HepG2 (cell line): ENCODE data around the gene GTPBP6. TPM values are rescaled to one million over a fixed set of nuclear protein-coding genes. Genes with fewer than 3 reads are reported as not detected.

Experiments used
- BRF2 ChIP-seq: sonication (generic); formaldehyde crosslinking; IDR thresholded peaks from 2 replicates; pipeline ENCODE4 v1.8.1; 2022; ENCODE audit warnings: mild to moderate bottlenecking, missing genetic modification reagents
- EEA1 ChIP-seq: sonication (generic); formaldehyde crosslinking; IDR thresholded peaks from 2 replicates; pipeline ENCODE4 v1.5.1; 2020; ENCODE audit warnings: mild to moderate bottlenecking, missing genetic modification reagents, borderline replicate concordance
- ETV6 ChIP-seq: sonication (generic); formaldehyde crosslinking; conservative IDR thresholded peaks from 2 replicates; pipeline ENCODE4 v1.4.0; 2020; ENCODE audit warnings: missing genetic modification reagents
- KDM5B ChIP-seq: sonication (generic); formaldehyde crosslinking; IDR thresholded peaks from 2 replicates; pipeline ENCODE4 v1.4.0; 2020; ENCODE audit warnings: missing genetic modification reagents, mild to moderate bottlenecking, borderline replicate concordance
- SALL1 ChIP-seq: sonication (generic); formaldehyde crosslinking; IDR thresholded peaks from 2 replicates; pipeline ENCODE4 v1.8.0; 2022; ENCODE audit warnings: mild to moderate bottlenecking, missing genetic modification reagents
- SOX13 ChIP-seq, 3 experiments: fragments of 450-650 bp in 1 of 3; sonication (generic) in 1 of 3; formaldehyde crosslinking in 1 of 3; IDR thresholded peaks in 2 of 3; conservative IDR thresholded peaks in 1 of 3; 2 replicates each; pipeline versions ENCODE4 v1.5.0 to v1.6.1; 2016 to 2020; ENCODE audit warnings: antibody characterized with exemption in 1 of 3, mild to moderate bottlenecking in 1 of 3, missing compliant biosample characterization in 1 of 3, missing genetic modification reagents in 1 of 3, moderate library complexity in 1 of 3
- ZBTB33 ChIP-seq: sonication (generic); formaldehyde crosslinking; IDR thresholded peaks from 2 replicates; pipeline ENCODE4 v1.4.0; 2020; ENCODE audit warnings: missing genetic modification reagents
- ZBTB37 ChIP-seq: sonication (generic); formaldehyde crosslinking; IDR thresholded peaks from 2 replicates; pipeline ENCODE4 v1.4.0; 2020; ENCODE audit warnings: mild to moderate bottlenecking, missing genetic modification reagents
- ZMYM3 ChIP-seq: sonication (generic); formaldehyde crosslinking; IDR thresholded peaks from 2 replicates; pipeline ENCODE4 v1.5.1; 2020; ENCODE audit warnings: mild to moderate bottlenecking, missing genetic modification reagents
- ZNF234 ChIP-seq: sonication (generic); formaldehyde crosslinking; conservative IDR thresholded peaks from 2 replicates; pipeline ENCODE4 v1.5.1; 2020; ENCODE audit warnings: mild to moderate bottlenecking, missing genetic modification reagents
- ZNF260 ChIP-seq: sonication (generic); formaldehyde crosslinking; IDR thresholded peaks from 2 replicates; pipeline ENCODE4 v1.4.0; 2020; ENCODE audit warnings: missing genetic modification reagents, low read depth, mild to moderate bottlenecking, borderline replicate concordance
- ZNF367 ChIP-seq: sonication (generic); formaldehyde crosslinking; IDR thresholded peaks from 2 replicates; pipeline ENCODE4 v1.4.0; 2020; ENCODE audit warnings: missing genetic modification reagents, borderline replicate concordance
- ZNF615 ChIP-seq: sonication (generic); formaldehyde crosslinking; IDR thresholded peaks from 2 replicates; pipeline ENCODE4 v1.5.0; 2020; ENCODE audit warnings: mild to moderate bottlenecking, missing genetic modification reagents, borderline replicate concordance
- ZNF652 ChIP-seq: IDR thresholded peaks from 2 replicates; pipeline ENCODE4 v1.6.1; 2016; ENCODE audit warnings: low read depth, borderline replicate concordance
- ZXDC ChIP-seq: sonication (generic); formaldehyde crosslinking; IDR thresholded peaks from 2 replicates; pipeline ENCODE4 v1.5.0; 2020; ENCODE audit warnings: mild to moderate bottlenecking, missing genetic modification reagents
- polyA plus RNA-seq, 8 experiments: library from polyadenylated mRNA; depleted of rRNA in 3 of 8; stranded (reverse) in 7 of 8; unstranded in 1 of 8; fragments of >200 nt; fragmentation: Illumina TruSeq in 4 of 8; extraction: Trizol in 4 of 8; gene quantifications; 2 replicates each; pipeline versions ENCODE4 v1.2.1 to v1.2.3, GENCODE V29; 2011 to 2016; ENCODE audit warnings: low read depth in 4 of 8, missing spikeins in 1 of 8, mixed read lengths in 1 of 8; ENCODE audit not compliant: insufficient read depth in 1 of 8
- total RNA-seq, 5 experiments: library from RNA; depleted of rRNA; stranded (reverse); fragments of >200 nt; fragmentation: Illumina TruSeq; extraction: Trizol; gene quantifications; 2 replicates each; pipeline ENCODE4 v1.2.3, GENCODE V29; 2016; ENCODE audit warnings: low read depth in 1 of 5
- TF ChIP-seq, protein P1 (sequence below): sonication (generic); formaldehyde crosslinking; IDR thresholded peaks from 2 replicates; pipeline ENCODE4; 2020; ENCODE audit warnings: missing genetic modification reagents, mild to moderate bottlenecking, borderline replicate concordance
- TF ChIP-seq, protein P2 (sequence below): sonication (generic); formaldehyde crosslinking; IDR thresholded peaks from 2 replicates; pipeline ENCODE4 v1.4.0; 2020; ENCODE audit warnings: missing genetic modification reagents

GTPBP6 gene
- total and polyA plus RNA-seq, 2 of the 13 experiments (the other 11 are each of a cell fraction or from before 2014, with no cell fraction given): 20.2 to 39.6 TPM

DNA sequence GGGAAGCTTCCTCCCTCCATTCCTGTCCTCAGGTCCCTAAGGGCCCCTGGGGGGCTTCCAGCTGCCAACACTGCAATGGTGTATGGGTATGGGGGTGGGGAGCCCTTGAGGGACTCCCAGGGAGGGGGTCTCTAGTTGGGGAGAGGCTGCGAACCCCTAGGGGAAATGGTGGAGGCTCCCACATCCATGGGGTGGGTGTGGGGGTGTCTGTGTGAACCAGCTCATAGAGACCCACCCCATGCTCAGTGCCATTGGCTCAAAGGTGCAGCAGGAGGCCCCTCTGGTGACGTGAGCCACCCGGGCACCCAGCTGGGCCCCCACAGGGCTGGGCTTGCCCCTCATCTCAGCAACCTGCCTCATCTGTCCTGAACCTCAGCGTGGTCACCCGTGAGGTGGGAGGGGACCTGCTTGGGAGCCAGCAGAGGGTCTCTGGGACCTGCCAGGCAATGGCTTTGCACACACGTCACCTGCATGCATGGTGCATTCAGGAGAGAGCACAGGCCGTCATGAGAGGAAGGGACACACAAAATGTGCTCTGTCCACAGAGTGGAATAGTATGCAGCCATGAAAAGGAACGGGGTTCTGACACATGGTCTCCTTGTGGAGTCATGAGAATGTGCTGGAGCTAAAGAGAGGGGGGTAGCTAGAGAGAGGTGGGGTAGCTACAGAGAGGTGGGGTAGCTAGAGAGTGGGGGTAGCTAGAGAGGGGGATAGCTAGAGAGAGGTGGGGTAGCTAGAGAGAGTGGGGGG lies 60.1 kb downstream of the GTPBP6 start (continued):
- TF ChIP-seq ZNF367 (CRISPR knock-in tag) (no peak), ETV6 (CRISPR knock-in tag) (no peak), ZNF615 (CRISPR knock-in tag) (no peak), BRF2 (CRISPR knock-in tag) (no peak), ZBTB33 (CRISPR knock-in tag) (no peak), ZXDC (CRISPR knock-in tag) (no peak), ZNF652 (CRISPR knock-in tag) (no peak), SALL1 (no peak), ZNF260 (CRISPR knock-in tag) (peak; percentile 80; the same call in 1 of the 2 replicates), ZBTB37 (CRISPR knock-in tag) (no peak), ZMYM3 (CRISPR knock-in tag) (peak; percentile 89), ZNF234 (CRISPR knock-in tag) (no peak), EEA1 (CRISPR knock-in tag) (0 out of 2 replicates have a peak, but pooled peaks have one; percentile 11), KDM5B (no peak), SOX13 (IDR thresholded peaks at IDR 0.05) (no peak), SOX13 (CRISPR knock-in tag; conservative IDR thresholded peaks at IDR 0.05 in 1 of 2, IDR thresholded peaks at IDR 0.05 in 1 of 2) (no peak)
- TF ChIP-seq, protein P1, sequence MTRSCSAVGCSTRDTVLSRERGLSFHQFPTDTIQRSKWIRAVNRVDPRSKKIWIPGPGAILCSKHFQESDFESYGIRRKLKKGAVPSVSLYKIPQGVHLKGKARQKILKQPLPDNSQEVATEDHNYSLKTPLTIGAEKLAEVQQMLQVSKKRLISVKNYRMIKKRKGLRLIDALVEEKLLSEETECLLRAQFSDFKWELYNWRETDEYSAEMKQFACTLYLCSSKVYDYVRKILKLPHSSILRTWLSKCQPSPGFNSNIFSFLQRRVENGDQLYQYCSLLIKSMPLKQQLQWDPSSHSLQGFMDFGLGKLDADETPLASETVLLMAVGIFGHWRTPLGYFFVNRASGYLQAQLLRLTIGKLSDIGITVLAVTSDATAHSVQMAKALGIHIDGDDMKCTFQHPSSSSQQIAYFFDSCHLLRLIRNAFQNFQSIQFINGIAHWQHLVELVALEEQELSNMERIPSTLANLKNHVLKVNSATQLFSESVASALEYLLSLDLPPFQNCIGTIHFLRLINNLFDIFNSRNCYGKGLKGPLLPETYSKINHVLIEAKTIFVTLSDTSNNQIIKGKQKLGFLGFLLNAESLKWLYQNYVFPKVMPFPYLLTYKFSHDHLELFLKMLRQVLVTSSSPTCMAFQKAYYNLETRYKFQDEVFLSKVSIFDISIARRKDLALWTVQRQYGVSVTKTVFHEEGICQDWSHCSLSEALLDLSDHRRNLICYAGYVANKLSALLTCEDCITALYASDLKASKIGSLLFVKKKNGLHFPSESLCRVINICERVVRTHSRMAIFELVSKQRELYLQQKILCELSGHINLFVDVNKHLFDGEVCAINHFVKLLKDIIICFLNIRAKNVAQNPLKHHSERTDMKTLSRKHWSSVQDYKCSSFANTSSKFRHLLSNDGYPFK (CRISPR knock-in tag): peak; percentile 41; the same call in 1 of the 2 replicates
- TF ChIP-seq, protein P2, sequence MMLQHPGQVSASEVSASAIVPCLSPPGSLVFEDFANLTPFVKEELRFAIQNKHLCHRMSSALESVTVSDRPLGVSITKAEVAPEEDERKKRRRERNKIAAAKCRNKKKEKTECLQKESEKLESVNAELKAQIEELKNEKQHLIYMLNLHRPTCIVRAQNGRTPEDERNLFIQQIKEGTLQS (CRISPR knock-in tag): no peak
